Mammary epithelial cell (primary cell): ENCODE data around the gene SSU72.
"Not testable (repeated sequence)": the region's sequence is repeated elsewhere in the genome, so short reads cannot be mapped to it uniquely, and the experiment has no call there.

ENCODE experiments used
- EZH2 ChIP-seq: IDR thresholded peaks from 2 replicates; pipeline ENCODE4 v1.6.1; 2012; ENCODE audit warnings: low read length, inconsistent platforms, borderline replicate concordance
- TF ChIP-seq, protein P1 (sequence below), 2 donors: IDR thresholded peaks in 1 of 2; conservative IDR thresholded peaks in 1 of 2; 2 replicates each; pipeline ENCODE4 v1.5.1; 2011 to 2012; ENCODE audit warnings: inconsistent platforms in 2 of 2, low read length in 2 of 2, mild to moderate bottlenecking in 2 of 2, control low read depth in 1 of 2, low read depth in 1 of 2; ENCODE audit not compliant: insufficient read depth in 1 of 2; ENCODE audit errors: extremely low read depth in 1 of 2

DNA sequence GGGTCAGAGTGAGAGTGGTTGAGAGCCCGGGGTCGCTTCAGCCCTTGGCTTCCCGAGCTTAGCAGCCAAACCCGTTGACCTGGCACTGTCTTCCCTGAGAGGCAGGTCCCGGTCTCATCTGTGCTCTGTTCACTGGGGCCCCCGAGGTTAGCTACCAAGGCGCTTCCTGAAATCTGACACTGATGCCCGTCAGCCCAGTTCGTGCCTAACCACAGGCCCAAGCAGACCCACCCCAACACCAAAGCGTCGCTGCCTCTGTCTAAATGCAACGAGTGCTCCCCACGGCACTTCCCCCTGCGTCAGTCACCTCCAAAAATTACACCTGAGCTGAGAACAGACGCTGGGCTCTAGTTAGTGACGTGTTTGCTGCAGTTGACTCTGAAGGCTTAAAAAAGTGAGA is 60.3 kb downstream of the SSU72 start:
- TF ChIP-seq, protein P1, sequence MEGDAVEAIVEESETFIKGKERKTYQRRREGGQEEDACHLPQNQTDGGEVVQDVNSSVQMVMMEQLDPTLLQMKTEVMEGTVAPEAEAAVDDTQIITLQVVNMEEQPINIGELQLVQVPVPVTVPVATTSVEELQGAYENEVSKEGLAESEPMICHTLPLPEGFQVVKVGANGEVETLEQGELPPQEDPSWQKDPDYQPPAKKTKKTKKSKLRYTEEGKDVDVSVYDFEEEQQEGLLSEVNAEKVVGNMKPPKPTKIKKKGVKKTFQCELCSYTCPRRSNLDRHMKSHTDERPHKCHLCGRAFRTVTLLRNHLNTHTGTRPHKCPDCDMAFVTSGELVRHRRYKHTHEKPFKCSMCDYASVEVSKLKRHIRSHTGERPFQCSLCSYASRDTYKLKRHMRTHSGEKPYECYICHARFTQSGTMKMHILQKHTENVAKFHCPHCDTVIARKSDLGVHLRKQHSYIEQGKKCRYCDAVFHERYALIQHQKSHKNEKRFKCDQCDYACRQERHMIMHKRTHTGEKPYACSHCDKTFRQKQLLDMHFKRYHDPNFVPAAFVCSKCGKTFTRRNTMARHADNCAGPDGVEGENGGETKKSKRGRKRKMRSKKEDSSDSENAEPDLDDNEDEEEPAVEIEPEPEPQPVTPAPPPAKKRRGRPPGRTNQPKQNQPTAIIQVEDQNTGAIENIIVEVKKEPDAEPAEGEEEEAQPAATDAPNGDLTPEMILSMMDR (conservative IDR thresholded peaks at IDR 0.05 in 1 of 2, IDR thresholded peaks at IDR 0.05 in 1 of 2; ENCODE audit: extremely low read depth in 1 of 2, insufficient read depth in 1 of 2, low read depth in 1 of 2, low read length in 2 of 2), result not testable (repeated sequence)
- TF ChIP-seq EZH2, result not testable (repeated sequence)
